IMR-90 (cell line): Measurements from ENCODE around the gene PPP3CA. TPM values are rescaled to one million over a fixed set of nuclear protein-coding genes. Genes with fewer than 3 reads are reported as not detected.

Experiments used
- ATAC-seq: fragments of 200-7000 bp; cut with Tn5 transposase; 2 replicates; pipeline ENCODE4 v1.9.1; 2020; ENCODE audit warnings: low read depth, mild to moderate bottlenecking, moderate library complexity
- BruUV-seq: library from RNA; stranded (reverse); fragments of 400-500 nt; replicated peaks from 2 replicates; lab custom pipeline; 2021; lab: Mats Ljungman, UMichigan
- CTCF ChIA-PET: fragments of 300-600 bp; formaldehyde crosslinking; extraction: SDS; loops from one replicate; lab custom pipeline; 2021; ENCODE audit warnings: antibody characterized with exemption; lab: Yijun Ruan, JAX
- POLR2A ChIA-PET: fragments of 300-600 bp; sonication (Branson Sonifier 250); formaldehyde crosslinking; loops from one replicate; lab custom pipeline; 2022; ENCODE audit warnings: antibody characterized with exemption; ENCODE audit not compliant: unreplicated experiment; lab: Charles Lee
- DNase-seq: peaks from one replicate; pipeline ENCODE4 v3.0.0; 2013
- H2AFZ ChIP-seq: replicated peaks from 2 replicates; pipeline ENCODE3; 2013; ENCODE audit warnings: low read length, mild to moderate bottlenecking; ENCODE audit not compliant: poor library complexity
- H2AK5ac ChIP-seq: 2 replicates; pipeline ENCODE4 v1.6.1; 2013; ENCODE audit warnings: low read depth, low read length, inconsistent platforms
- H2AK9ac ChIP-seq: replicated peaks from 2 replicates; pipeline ENCODE3; 2013; ENCODE audit warnings: mild to moderate bottlenecking, low read depth, low read length, moderate library complexity; ENCODE audit not compliant: poor library complexity
- H2BK120ac ChIP-seq: 2 replicates; pipeline ENCODE4 v1.6.1; 2013; ENCODE audit warnings: low read depth, low read length, inconsistent platforms
- H2BK15ac ChIP-seq: 3 replicates; pipeline ENCODE4 v1.6.1; 2013; ENCODE audit warnings: low read depth, low read length, inconsistent platforms
- H2BK20ac ChIP-seq: 2 replicates; pipeline ENCODE4 v1.6.1; 2013; ENCODE audit warnings: low read depth, mild to moderate bottlenecking, inconsistent platforms, low read length, moderate library complexity
- H2BK5ac ChIP-seq: 2 replicates; pipeline ENCODE4 v1.6.1; 2013; ENCODE audit warnings: mild to moderate bottlenecking, low read depth, low read length, inconsistent platforms; ENCODE audit not compliant: poor library complexity, severe bottlenecking
- H3K14ac ChIP-seq: replicated peaks from 2 replicates; pipeline ENCODE4 v1.6.1; 2013; ENCODE audit warnings: low read depth, low read length, inconsistent platforms
- H3K18ac ChIP-seq: 2 replicates; pipeline ENCODE4 v1.6.1; 2013; ENCODE audit warnings: low read depth, low read length, control low read depth
- H3K23ac ChIP-seq: 2 replicates; pipeline ENCODE4 v1.6.1; 2013; ENCODE audit warnings: low read depth, low read length, inconsistent platforms
- H3K27ac ChIP-seq: 2 replicates; pipeline ENCODE4 v1.5.1; 2013; ENCODE audit warnings: mild to moderate bottlenecking, control low read depth, low read length; ENCODE audit not compliant: insufficient read depth
- H3K27me3 ChIP-seq: 2 replicates; pipeline ENCODE4 v1.6.1; 2013; ENCODE audit warnings: low read length; ENCODE audit not compliant: control insufficient read depth, insufficient read depth
- H3K36me3 ChIP-seq: 2 replicates; pipeline ENCODE4 v1.6.1; 2013; ENCODE audit warnings: low read length, mixed read lengths; ENCODE audit not compliant: control insufficient read depth, insufficient read depth
- H3K4ac ChIP-seq: 2 replicates; pipeline ENCODE4 v1.6.1; 2013; ENCODE audit warnings: low read depth, low read length, inconsistent platforms
- H3K4me1 ChIP-seq: 2 replicates; pipeline ENCODE4 v1.6.1; 2013; ENCODE audit warnings: low read length, mixed read lengths; ENCODE audit not compliant: control insufficient read depth, insufficient read depth
- H3K4me2 ChIP-seq: 2 replicates; pipeline ENCODE4 v1.6.1; 2013; ENCODE audit warnings: low read depth, mild to moderate bottlenecking, control low read depth, low read length, moderate library complexity
- H3K4me3 ChIP-seq: 2 replicates; pipeline ENCODE4 v1.5.1; 2013; ENCODE audit warnings: low read depth, mild to moderate bottlenecking, control low read depth, low read length, moderate library complexity; ENCODE audit not compliant: insufficient read depth
- H3K56ac ChIP-seq: 2 replicates; pipeline ENCODE4 v1.6.1; 2013; ENCODE audit warnings: low read length, inconsistent platforms; ENCODE audit not compliant: insufficient read depth; ENCODE audit errors: extremely low read depth
- H3K79me1 ChIP-seq, 2 experiments: 2 replicates each; pipeline ENCODE4 v1.6.1; 2013; ENCODE audit warnings: low read length in 2 of 2, inconsistent platforms in 1 of 2, low read depth in 1 of 2
- H3K9ac ChIP-seq: 2 replicates; pipeline ENCODE4 v1.6.1; 2013; ENCODE audit warnings: low read depth, low read length, control low read depth
- H3K9me1 ChIP-seq: 2 replicates; pipeline ENCODE4 v1.6.1; 2013; ENCODE audit warnings: low read length, inconsistent platforms; ENCODE audit not compliant: insufficient read depth
- H3K9me3 ChIP-seq: 2 replicates; pipeline ENCODE4 v1.6.1; 2013; ENCODE audit warnings: low read length; ENCODE audit not compliant: control insufficient read depth, insufficient read depth
- H4K20me1 ChIP-seq: 2 replicates; pipeline ENCODE4 v1.6.1; 2013; ENCODE audit warnings: low read length, inconsistent platforms; ENCODE audit not compliant: insufficient read depth
- H4K5ac ChIP-seq: 2 replicates; pipeline ENCODE4 v1.6.1; 2013; ENCODE audit warnings: mild to moderate bottlenecking, low read depth, low read length, control low read depth
- H4K8ac ChIP-seq, 2 experiments: 2 replicates each; pipeline ENCODE4 v1.6.1; 2013; ENCODE audit warnings: low read depth in 2 of 2, low read length in 2 of 2, control low read depth in 1 of 2, inconsistent platforms in 1 of 2
- H4K91ac ChIP-seq: 2 replicates; pipeline ENCODE4 v1.6.1; 2013; ENCODE audit warnings: low read depth, low read length, inconsistent platforms; ENCODE audit not compliant: insufficient read depth
- MAFK ChIP-seq: IDR thresholded peaks from 2 replicates; pipeline ENCODE4 v1.6.1; 2012; ENCODE audit warnings: low read depth, low read length, improper control_type of control experiment
- POLR2A ChIP-seq: IDR thresholded peaks from 2 replicates; pipeline ENCODE4 v1.6.1; 2012; ENCODE audit warnings: mild to moderate bottlenecking, low read depth, low read length
- WGBS, 2 experiments: methylation state at CpG; one replicate each; pipeline versions ENCODE4 v1.1.5 to v1.1.7; 2013; ENCODE audit warnings: missing lambda C conversion rate in 2 of 2; ENCODE audit not compliant: insufficient read length in 1 of 2; ENCODE audit errors: extremely low coverage in 2 of 2; 5-methylcytosine and 5-hydroxymethylcytosine counted together
- dilution Hi-C: fragments of 300-500 bp; cut with HindIII; formaldehyde crosslinking; loops from one replicate; pipeline ENCODE4 v1.14.3; 2018; ENCODE audit warnings: low sequenced_read_pairs; ENCODE audit not compliant: unreplicated experiment
- in situ Hi-C: fragments of 300-500 bp; cut with MboI; formaldehyde crosslinking; loops from 3 replicates; pipeline ENCODE4 v1.14.3; 2019; ENCODE audit warnings: low sequenced_read_pairs, inconsistent platforms, mixed read lengths
- intact Hi-C: fragments of 100-400 bp; cut with micrococcal nuclease; formaldehyde crosslinking; loops from 2 replicates; pipeline ENCODE4 v1.10.0; 2022
- polyA plus RNA-seq, 3 experiments: library from polyadenylated mRNA; depleted of rRNA; stranded (reverse); fragments of >200 nt; gene quantifications; 2 replicates each; pipeline ENCODE4 v1.2.3, GENCODE V29; 2012; ENCODE audit warnings: low replicate concordance in 1 of 3
- total RNA-seq: library from RNA; depleted of rRNA; stranded (reverse); fragments of >200 nt; gene quantifications from 2 replicates; pipeline ENCODE4 v1.2.3, GENCODE V29; 2012

The PPP3CA gene
- total and polyA plus RNA-seq, 2 of the 4 experiments (the other 2 are of a cell fraction), result 14.5 to 48.6 TPM

- H2BK20ac ChIP-seq, result no peak overlapping the region
These were observed 82.1 kb downstream of the PPP3CA start for GRCh38 chr4:101264993-101265815.

More at GRCh38 chr4:101264993-101265815, 82.1 kb downstream of the PPP3CA start:
- Histone ChIP-seq H3K27ac (no peak overlapping the region), H3K4ac (no peak overlapping the region), H4K91ac (no peak overlapping the region), H4K8ac (no peak overlapping the region), H3K23ac (no peak overlapping the region), H4K20me1 (peaks cover 19% of the 10 kb centered on the region; the same call in 1 of the 2 replicates), H3K4me1 (peaks cover 2% of the 10 kb centered on the region; the same call in 1 of the 2 replicates), H2AFZ (no peak overlapping the region), H3K9ac (no peak overlapping the region), H3K36me3 (no peaks in the 10 kb centered on the region), H3K79me1 (peaks cover 21 to 39% of the 10 kb centered on the region in 2 experiments), H3K18ac (no peak overlapping the region), H2AK5ac (no peak overlapping the region), H3K14ac (no peak overlapping the region), H2BK120ac (no peak overlapping the region), H4K5ac (no peak overlapping the region), H3K4me3 (no peak overlapping the region), H2BK15ac (no peak overlapping the region), H2AK9ac (no peak overlapping the region), H2BK5ac (no peak overlapping the region), H3K9me3 (no peaks in the 10 kb centered on the region), H3K27me3 (no peaks in the 10 kb centered on the region), H3K9me1 (no peaks in the 10 kb centered on the region; the same call in 1 of the 2 replicates), H3K56ac (no peak overlapping the region), H3K4me2 (no peak overlapping the region)
- CTCF ChIA-PET, result no interaction called here
- POLR2A ChIA-PET, result no interaction called here
- dilution Hi-C loops (no loop called here), in situ Hi-C loops (no loop called here), intact Hi-C loops (no loop called here)
- no peak for TF ChIP-seq POLR2A
- TF ChIP-seq MAFK, result peak; percentile 68
- no TSS peak for BruUV-seq
- no CpG with 5 or more reads among the region's 2 CpGs for WGBS, 2 experiments
- no peak for DNase-seq
- no peak for ATAC-seq
